Memory B cell (primary cell): Measurements from ENCODE around the gene RPS6KC1.
A peak's percentile ranks its signal among the peaks of the same experiment; 100 is the strongest.
"Not testable (repeated sequence)": the region's sequence is repeated elsewhere in the genome, so short reads cannot be mapped to it uniquely, and the experiment has no call there.

ENCODE experiments used
- ATAC-seq: fragments of 150-1000 bp; cut with Tn5 transposase; 2 replicates; pipeline ENCODE4 v1.10.0; 2021; ENCODE audit warnings: low read depth, mild to moderate bottlenecking, moderate library complexity
- DNase-seq, 2 donors: peaks; one replicate each; pipeline ENCODE4 v3.0.0; 2022; ENCODE audit warnings: low spot score in 2 of 2
- H3K27ac Mint-ChIP-seq: one replicate; pipeline ENCODE4 v1.8.0; 2022; ENCODE audit warnings: mild to moderate bottlenecking, moderate library complexity, mixed read lengths
- H3K27me3 Mint-ChIP-seq: one replicate; pipeline ENCODE4 v1.8.0; 2022; ENCODE audit warnings: mixed read lengths
- H3K36me3 Mint-ChIP-seq: one replicate; pipeline ENCODE4 v1.8.0; 2022; ENCODE audit warnings: mild to moderate bottlenecking, mixed read lengths
- H3K4me1 Mint-ChIP-seq: one replicate; pipeline ENCODE4 v1.8.0; 2022; ENCODE audit warnings: mixed read lengths
- H3K4me3 Mint-ChIP-seq: one replicate; pipeline ENCODE4 v1.8.0; 2022; ENCODE audit warnings: mild to moderate bottlenecking, moderate library complexity, mixed read lengths
- H3K9me3 Mint-ChIP-seq: one replicate; pipeline ENCODE4 v1.8.0; 2022; ENCODE audit warnings: mixed read lengths

RPS6KC1 gene

GRCh38 chr1:213070406-213070805 is 19.4 kb downstream of the RPS6KC1 start:
- no peaks in the 10 kb centered on the region for H3K9me3 Mint-ChIP-seq
- ATAC-seq, result peak; percentile 77
- H3K27me3 Mint-ChIP-seq, result no peaks in the 10 kb centered on the region
- peaks cover 5% of the 10 kb centered on the region for H3K36me3 Mint-ChIP-seq
- H3K27ac Mint-ChIP-seq, result no peak overlapping the region
- H3K4me3 Mint-ChIP-seq, result no peak overlapping the region
- peaks cover 13% of the 10 kb centered on the region for H3K4me1 Mint-ChIP-seq
- no peak for DNase-seq

GRCh38 chr1:213075725-213076124 is 24.7 kb downstream of the RPS6KC1 start:
- Mint-ChIP-seq H3K36me3 (peaks cover 6% of the 10 kb centered on the region), H3K4me3 (no peak overlapping the region), H3K9me3 (no peaks in the 10 kb centered on the region), H3K4me1 (peaks cover 6% of the 10 kb centered on the region), H3K27ac (no peak overlapping the region), H3K27me3 (no peaks in the 10 kb centered on the region)
- ATAC-seq (no peak), DNase-seq (no peak)

GRCh38 chr1:213082420-213083111 is 31.5 kb downstream of the RPS6KC1 start:
- Mint-ChIP-seq H3K4me1 (no peaks in the 10 kb centered on the region), H3K27ac (no peak overlapping the region), H3K4me3 (no peak overlapping the region), H3K9me3 (peaks cover 3% of the 10 kb centered on the region), H3K36me3 (peaks cover 33% of the 10 kb centered on the region), H3K27me3 (no peaks in the 10 kb centered on the region)
- DNase-seq, result no peak
- no peak for ATAC-seq

GRCh38 chr1:213083112-213083445 is 32.0 kb downstream of the RPS6KC1 start:
- Mint-ChIP-seq H3K27ac (no peak overlapping the region), H3K4me1 (no peaks in the 10 kb centered on the region), H3K27me3 (no peaks in the 10 kb centered on the region), H3K36me3 (peaks cover 38% of the 10 kb centered on the region), H3K9me3 (peaks cover 3% of the 10 kb centered on the region), H3K4me3 (no peak overlapping the region)
- ATAC-seq, result no peak
- DNase-seq, result no peak

- H3K4me3 Mint-ChIP-seq, result no peak overlapping the region
- H3K27ac Mint-ChIP-seq, result no peak overlapping the region
- peaks cover 3% of the 10 kb centered on the region for H3K9me3 Mint-ChIP-seq
- no peaks in the 10 kb centered on the region for H3K4me1 Mint-ChIP-seq
- peaks cover 45% of the 10 kb centered on the region for H3K36me3 Mint-ChIP-seq
- ATAC-seq (no peak), DNase-seq (no peak)
- no peaks in the 10 kb centered on the region for H3K27me3 Mint-ChIP-seq
Observed at GRCh38 chr1:213087911-213088310, 36.9 kb downstream of the RPS6KC1 start.

GRCh38 chr1:213089924-213090677 is 39.1 kb downstream of the RPS6KC1 start:
- DNase-seq (no peak), ATAC-seq (no peak)
- Mint-ChIP-seq H3K27ac (no peak overlapping the region), H3K4me3 (no peak overlapping the region), H3K27me3 (no peaks in the 10 kb centered on the region), H3K9me3 (no peaks in the 10 kb centered on the region), H3K4me1 (no peaks in the 10 kb centered on the region), H3K36me3 (peaks cover 37% of the 10 kb centered on the region)

- Mint-ChIP-seq H3K36me3 (peaks cover 31% of the 10 kb centered on the region), H3K27ac (no peak overlapping the region), H3K9me3 (no peaks in the 10 kb centered on the region), H3K4me1 (no peaks in the 10 kb centered on the region), H3K4me3 (no peak overlapping the region), H3K27me3 (no peaks in the 10 kb centered on the region)
- DNase-seq, result no peak
- no peak for ATAC-seq
Observed at GRCh38 chr1:213094446-213094845, 43.4 kb downstream of the RPS6KC1 start.

GRCh38 chr1:213095467-213095866 is 44.4 kb downstream of the RPS6KC1 start:
- ATAC-seq (no peak), DNase-seq (no peak)
- no peak overlapping the region for H3K27ac Mint-ChIP-seq
- peaks cover under 1% of the 10 kb centered on the region for H3K9me3 Mint-ChIP-seq
- no peak overlapping the region for H3K4me3 Mint-ChIP-seq
- H3K4me1 Mint-ChIP-seq, result no peaks in the 10 kb centered on the region
- peaks cover 29% of the 10 kb centered on the region for H3K36me3 Mint-ChIP-seq
- H3K27me3 Mint-ChIP-seq, result no peaks in the 10 kb centered on the region

- no peak for ATAC-seq
- Mint-ChIP-seq H3K4me3 (no peak overlapping the region), H3K36me3 (peaks cover 22% of the 10 kb centered on the region), H3K9me3 (peaks cover 1% of the 10 kb centered on the region), H3K4me1 (peaks cover 4% of the 10 kb centered on the region), H3K27ac (no peak overlapping the region), H3K27me3 (no peaks in the 10 kb centered on the region)
- DNase-seq, result no peak
Observed at GRCh38 chr1:213099682-213100399, 48.8 kb downstream of the RPS6KC1 start.

- not testable (repeated sequence) for H3K4me3 Mint-ChIP-seq, DNase-seq, ATAC-seq, H3K4me1 Mint-ChIP-seq, H3K27ac Mint-ChIP-seq, H3K27me3 Mint-ChIP-seq, H3K9me3 Mint-ChIP-seq
- H3K36me3 Mint-ChIP-seq, result peaks cover 21% of the 10 kb centered on the region
Observed at GRCh38 chr1:213100565-213100964, 49.5 kb downstream of the RPS6KC1 start.

- no peak for ATAC-seq
- no peak for DNase-seq
- Mint-ChIP-seq H3K4me1 (peaks cover 4% of the 10 kb centered on the region), H3K9me3 (peaks cover 3% of the 10 kb centered on the region), H3K4me3 (no peak overlapping the region), H3K36me3 (peaks cover 19% of the 10 kb centered on the region), H3K27ac (peak overlapping the region; percentile 81), H3K27me3 (no peaks in the 10 kb centered on the region)
Observed at GRCh38 chr1:213103377-213104306, 52.6 kb downstream of the RPS6KC1 start.

- peak overlapping the region; percentile 81 for H3K27ac Mint-ChIP-seq
- H3K36me3 Mint-ChIP-seq, result peaks cover 19% of the 10 kb centered on the region
- no peaks in the 10 kb centered on the region for H3K27me3 Mint-ChIP-seq
- no peak for DNase-seq
- H3K4me1 Mint-ChIP-seq, result peaks cover 4% of the 10 kb centered on the region
- peaks cover 3% of the 10 kb centered on the region for H3K9me3 Mint-ChIP-seq
- H3K4me3 Mint-ChIP-seq, result no peak overlapping the region
- ATAC-seq, result peak; percentile 66
Observed at GRCh38 chr1:213104604-213105003, 53.6 kb downstream of the RPS6KC1 start.

- no peak for ATAC-seq
- peaks cover 10% of the 10 kb centered on the region for H3K4me1 Mint-ChIP-seq
- no peak for DNase-seq
- no peak overlapping the region for H3K27ac Mint-ChIP-seq
- peaks cover 14% of the 10 kb centered on the region for H3K36me3 Mint-ChIP-seq
- no peak overlapping the region for H3K4me3 Mint-ChIP-seq
- H3K27me3 Mint-ChIP-seq, result no peaks in the 10 kb centered on the region
- peaks cover 2% of the 10 kb centered on the region for H3K9me3 Mint-ChIP-seq
Observed at GRCh38 chr1:213106298-213106697, 55.3 kb downstream of the RPS6KC1 start.
